H9 (cell line): ENCODE measurements around the gene MRGPRX3. TPM values are rescaled to one million over a fixed set of nuclear protein-coding genes. Genes with fewer than 3 reads are reported as not detected.
"Not testable (repeated sequence)": the region's sequence is repeated elsewhere in the genome, so short reads cannot be mapped to it uniquely, and the experiment has no call there.

Experiments used
- DNase-seq: peaks from one replicate; pipeline ENCODE4 v3.0.0-alpha.2; 2017
- H2AFZ ChIP-seq: one replicate; pipeline ENCODE4 v1.6.1; 2013; ENCODE audit warnings: mild to moderate bottlenecking, low read length, control low read depth, moderate library complexity
- H2AK5ac ChIP-seq: 2 replicates; pipeline ENCODE4 v1.6.1; 2013; ENCODE audit warnings: low read length, control low read depth, mixed read lengths; ENCODE audit not compliant: insufficient read length
- H2BK120ac ChIP-seq: one replicate; pipeline ENCODE4 v1.6.1; 2013; ENCODE audit warnings: low read depth, mild to moderate bottlenecking, low read length, control low read depth, inconsistent platforms; ENCODE audit not compliant: poor library complexity, severe bottlenecking
- H2BK12ac ChIP-seq: 2 replicates; pipeline ENCODE4 v1.6.1; 2013; ENCODE audit warnings: low read length, control low read depth, mixed read lengths, low read depth; ENCODE audit not compliant: insufficient read length
- H2BK15ac ChIP-seq: 2 replicates; pipeline ENCODE4 v1.6.1; 2013; ENCODE audit warnings: low read depth, low read length, control low read depth
- H2BK20ac ChIP-seq: one replicate; pipeline ENCODE4 v1.6.1; 2013; ENCODE audit warnings: low read depth, mild to moderate bottlenecking, low read length, control low read depth, inconsistent platforms; ENCODE audit not compliant: poor library complexity, severe bottlenecking
- H2BK5ac ChIP-seq: 2 replicates; pipeline ENCODE4 v1.6.1; 2013; ENCODE audit warnings: low read length, control low read depth, mixed read lengths; ENCODE audit not compliant: insufficient read length
- H3K14ac ChIP-seq: 2 replicates; pipeline ENCODE4 v1.6.1; 2013; ENCODE audit warnings: low read length, control low read depth; ENCODE audit not compliant: insufficient read depth
- H3K18ac ChIP-seq: 2 replicates; pipeline ENCODE4 v1.6.1; 2013; ENCODE audit warnings: low read depth, mild to moderate bottlenecking, mixed read lengths, low read length, control low read depth; ENCODE audit not compliant: insufficient read length
- H3K23ac ChIP-seq: 2 replicates; pipeline ENCODE4 v1.6.1; 2013; ENCODE audit warnings: low read length, control low read depth, mixed read lengths, low read depth; ENCODE audit not compliant: insufficient read length
- H3K23me2 ChIP-seq: 2 replicates; pipeline ENCODE4 v1.6.1; 2013; ENCODE audit warnings: low read depth, mild to moderate bottlenecking, mixed read lengths, low read length, control low read depth; ENCODE audit not compliant: insufficient read length, poor library complexity, severe bottlenecking
- H3K27ac ChIP-seq: 2 replicates; pipeline ENCODE4 v1.5.1; 2013; ENCODE audit warnings: low read length, control low read depth, mixed read lengths, low read depth; ENCODE audit not compliant: insufficient read length
- H3K27me3 ChIP-seq: 2 replicates; pipeline ENCODE4 v1.6.1; 2013; ENCODE audit warnings: low read length, control low read depth, inconsistent platforms; ENCODE audit not compliant: insufficient read depth
- H3K4ac ChIP-seq: 2 replicates; pipeline ENCODE4 v1.6.1; 2013; ENCODE audit warnings: low read depth, mild to moderate bottlenecking, control low read depth, inconsistent platforms, low read length, moderate library complexity
- H3K4me1 ChIP-seq: 2 replicates; pipeline ENCODE4 v1.6.1; 2013; ENCODE audit warnings: low read length, control low read depth, inconsistent platforms; ENCODE audit not compliant: insufficient read depth
- H3K4me2 ChIP-seq: 2 replicates; pipeline ENCODE4 v1.6.1; 2013; ENCODE audit warnings: low read length, control low read depth, mixed read lengths; ENCODE audit not compliant: insufficient read length, insufficient read depth
- H3K56ac ChIP-seq: 2 replicates; pipeline ENCODE4 v1.6.1; 2013; ENCODE audit warnings: low read depth, mild to moderate bottlenecking, mixed read lengths, low read length, control low read depth; ENCODE audit not compliant: insufficient read length
- H3K79me1 ChIP-seq: 2 replicates; pipeline ENCODE4 v1.6.1; 2013; ENCODE audit warnings: low read depth, mild to moderate bottlenecking, moderate library complexity, low read length, control low read depth, inconsistent platforms; ENCODE audit not compliant: insufficient read depth, poor library complexity, severe bottlenecking
- H3K79me2 ChIP-seq: 2 replicates; pipeline ENCODE4 v1.6.1; 2013; ENCODE audit warnings: low read length, control low read depth, inconsistent platforms; ENCODE audit not compliant: insufficient read depth
- H3K9ac ChIP-seq: 2 replicates; pipeline ENCODE4 v1.6.1; 2013; ENCODE audit warnings: low read length, control low read depth, mixed read lengths; ENCODE audit not compliant: insufficient read length; ENCODE audit errors: extremely low read depth
- H3K9me3 ChIP-seq: one replicate; pipeline ENCODE4 v1.6.1; 2013; ENCODE audit warnings: low read depth, low read length, inconsistent platforms; ENCODE audit not compliant: control insufficient read depth
- H3T11ph ChIP-seq: one replicate; pipeline ENCODE4 v1.6.1; 2013; ENCODE audit warnings: mild to moderate bottlenecking, low read length, control low read depth, inconsistent platforms
- H4K20me1 ChIP-seq: one replicate; pipeline ENCODE4 v1.6.1; 2013; ENCODE audit not compliant: control insufficient read depth, insufficient read length, insufficient read depth
- H4K5ac ChIP-seq: 2 replicates; pipeline ENCODE4 v1.6.1; 2013; ENCODE audit warnings: low read depth, mild to moderate bottlenecking, mixed read lengths, low read length, control low read depth; ENCODE audit not compliant: insufficient read length
- H4K8ac ChIP-seq: replicated peaks from 2 replicates; pipeline ENCODE4 v1.6.1; 2013; ENCODE audit warnings: low read length, control low read depth, mixed read lengths, low read depth; ENCODE audit not compliant: insufficient read length
- H4K91ac ChIP-seq: 2 replicates; pipeline ENCODE4 v1.6.1; 2013; ENCODE audit warnings: low read depth, mild to moderate bottlenecking, moderate library complexity, mixed read lengths, low read length, control low read depth; ENCODE audit not compliant: insufficient read length
- H3K27ac Mint-ChIP-seq, 3 experiments: 2 replicates in 2 of 3; 3 replicates in 1 of 3; pipeline ENCODE4 v1.8.0; 2020 to 2021; ENCODE audit warnings: mixed read lengths in 3 of 3, mild to moderate bottlenecking in 1 of 3, moderate library complexity in 1 of 3
- H3K27me3 Mint-ChIP-seq: 2 replicates; pipeline ENCODE4 v1.8.0; 2021; ENCODE audit warnings: low read depth, mild to moderate bottlenecking, moderate library complexity, mixed read lengths
- H3K36me3 Mint-ChIP-seq, 3 experiments: 2 replicates in 2 of 3; 3 replicates in 1 of 3; pipeline ENCODE4 v1.8.0; 2020 to 2021; ENCODE audit warnings: low read depth in 3 of 3, mixed read lengths in 3 of 3; ENCODE audit not compliant: insufficient read depth in 1 of 3
- H3K4me1 Mint-ChIP-seq, 2 experiments: 2 replicates each; pipeline ENCODE4 v1.8.0; 2020; ENCODE audit warnings: mixed read lengths in 2 of 2
- H3K4me3 Mint-ChIP-seq, 2 experiments: 2 replicates in 1 of 2; 3 replicates in 1 of 2; pipeline ENCODE4 v1.8.0; 2020 to 2021; ENCODE audit warnings: mild to moderate bottlenecking in 2 of 2, mixed read lengths in 2 of 2, moderate library complexity in 1 of 2
- H3K9me3 Mint-ChIP-seq, 2 experiments: 2 replicates in 1 of 2; 3 replicates in 1 of 2; pipeline ENCODE4 v1.8.0; 2020; ENCODE audit warnings: mild to moderate bottlenecking in 2 of 2, mixed read lengths in 2 of 2, moderate library complexity in 1 of 2
- CTCF ChIP-seq: fragments of 200-600 bp; sonication (generic); conservative IDR thresholded peaks from 3 replicates; pipeline ENCODE4 v1.8.0; 2021; ENCODE audit warnings: antibody characterized with exemption, mild to moderate bottlenecking
- WGBS: extraction: QIAGEN DNeasy Blood & Tissue Kit; methylation state at CpG from one replicate; pipeline ENCODE4 v1.1.7; 2013; ENCODE audit warnings: missing lambda C conversion rate, low lambda C conversion rate, mixed read lengths; ENCODE audit not compliant: insufficient read length; ENCODE audit errors: extremely low coverage; 5-methylcytosine and 5-hydroxymethylcytosine counted together
- total RNA-seq: library from RNA; stranded (reverse); gene quantifications from 2 replicates; pipeline ENCODE4 v1.2.1, GENCODE V29; 2021

MRGPRX3 gene
- total RNA-seq, 1 experiment from 2014 or later, result not detected

GRCh38 chr11:18115360-18116127, 16.8 kb upstream of the MRGPRX3 start:
- Mint-ChIP-seq H3K36me3 (peaks cover 0 to 4% (median 0%) of the 10 kb centered on the region in 3 experiments; a peak in 1 of 7 replicates), H3K27me3 (peaks cover 38% of the 10 kb centered on the region), H3K4me1 (peaks cover 0 to 6% of the 10 kb centered on the region in 2 experiments; a peak in 2 of 4 replicates), H3K9me3 (peaks cover 0 to 7% of the 10 kb centered on the region in 2 experiments; a peak in 1 of 5 replicates), H3K4me3 (peak overlapping the region; percentile 24; a peak in 2 of 5 replicates), H3K27ac (no peak overlapping the region)
- Histone ChIP-seq H3K4me1 (no peaks in the 10 kb centered on the region), H4K91ac (no peak overlapping the region), H2BK20ac (no peak overlapping the region), H3K9me3 (no peaks in the 10 kb centered on the region), H3K56ac (no peak overlapping the region), H3T11ph (no peak overlapping the region), H3K27ac (no peak overlapping the region), H3K4me2 (peak overlapping the region; percentile 26), H2AK5ac (no peak overlapping the region), H3K23ac (no peak overlapping the region), H3K14ac (no peak overlapping the region), H3K27me3 (no peaks in the 10 kb centered on the region), H3K23me2 (no peaks in the 10 kb centered on the region), H3K18ac (no peak overlapping the region), H4K20me1 (no peaks in the 10 kb centered on the region), H2BK15ac (no peak overlapping the region), H2BK120ac (no peak overlapping the region), H3K79me2 (no peaks in the 10 kb centered on the region), H2AFZ (no peak overlapping the region), H3K9ac (no peak overlapping the region), H4K5ac (no peak overlapping the region), H2BK5ac (no peak overlapping the region), H2BK12ac (no peak overlapping the region), H4K8ac (no peak overlapping the region), H3K4ac (no peak overlapping the region), H3K79me1 (no peaks in the 10 kb centered on the region)
- peak; percentile 92 for TF ChIP-seq CTCF
- no CpG with 5 or more reads among the region's 9 CpGs for WGBS
- peak; percentile 85 for DNase-seq

- H2BK20ac ChIP-seq, H2BK5ac ChIP-seq, H3K9ac ChIP-seq, H2BK120ac ChIP-seq, H4K91ac ChIP-seq, H3K27ac ChIP-seq, H4K8ac ChIP-seq, H3K4me1 ChIP-seq, H3K27me3 ChIP-seq, H3K4me1 Mint-ChIP-seq, H3K23me2 ChIP-seq, H3K27ac Mint-ChIP-seq, H3K79me1 ChIP-seq, H2BK15ac ChIP-seq, H4K5ac ChIP-seq, H3K14ac ChIP-seq, H3K79me2 ChIP-seq, H3K18ac ChIP-seq, H2BK12ac ChIP-seq, H3T11ph ChIP-seq, DNase-seq, H3K36me3 Mint-ChIP-seq, H3K4me2 ChIP-seq, H2AK5ac ChIP-seq, H3K9me3 ChIP-seq, H3K56ac ChIP-seq, H4K20me1 ChIP-seq, H3K4me3 Mint-ChIP-seq, H3K23ac ChIP-seq, H3K4ac ChIP-seq, H2AFZ ChIP-seq: not testable (repeated sequence)
- Mint-ChIP-seq H3K9me3 (peaks cover 6 to 10% of the 10 kb centered on the region in 2 experiments), H3K27me3 (peaks cover 13% of the 10 kb centered on the region)
- WGBS, result no CpG with 5 or more reads among the region's 20 CpGs
Measured at GRCh38 chr11:18121331-18121828, 11.0 kb upstream of the MRGPRX3 start.
